ENCODE results near the gene EIF4G2.

DNA sequence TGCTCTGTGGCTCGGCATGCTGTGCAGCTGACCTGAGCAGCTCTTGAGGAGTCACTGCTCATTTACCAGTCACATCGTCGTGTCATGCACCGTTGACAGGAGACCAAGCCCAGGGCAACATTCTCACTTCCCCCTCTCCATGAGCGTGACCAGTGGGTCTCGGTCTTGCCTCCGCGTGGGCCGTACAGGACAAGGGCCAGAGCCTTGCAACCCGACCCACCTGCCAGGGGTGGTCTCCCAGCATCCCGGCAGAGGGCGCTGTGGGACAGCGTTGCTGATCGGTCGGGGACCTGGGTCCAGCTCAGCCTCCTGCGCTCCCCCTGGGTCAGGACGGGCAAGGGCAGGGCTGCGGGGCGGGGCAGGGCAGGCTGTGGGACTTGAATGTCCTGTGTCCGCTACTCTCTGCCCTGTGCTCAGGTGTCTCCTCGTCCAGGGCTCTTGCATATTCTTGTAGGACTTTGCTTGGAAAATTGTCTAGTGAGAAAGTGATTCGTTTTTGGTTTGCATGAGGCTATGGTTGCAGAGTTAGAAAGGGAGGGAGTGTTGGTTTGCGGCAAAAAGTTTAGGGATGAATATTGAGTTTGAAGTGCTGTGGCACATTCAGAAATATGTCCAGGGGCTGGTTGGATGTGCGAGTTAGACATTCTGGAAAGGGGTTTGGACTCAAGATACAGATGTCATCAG, 16.2 kb downstream of the EIF4G2 start:
- TF ChIP-seq, protein P1, sequence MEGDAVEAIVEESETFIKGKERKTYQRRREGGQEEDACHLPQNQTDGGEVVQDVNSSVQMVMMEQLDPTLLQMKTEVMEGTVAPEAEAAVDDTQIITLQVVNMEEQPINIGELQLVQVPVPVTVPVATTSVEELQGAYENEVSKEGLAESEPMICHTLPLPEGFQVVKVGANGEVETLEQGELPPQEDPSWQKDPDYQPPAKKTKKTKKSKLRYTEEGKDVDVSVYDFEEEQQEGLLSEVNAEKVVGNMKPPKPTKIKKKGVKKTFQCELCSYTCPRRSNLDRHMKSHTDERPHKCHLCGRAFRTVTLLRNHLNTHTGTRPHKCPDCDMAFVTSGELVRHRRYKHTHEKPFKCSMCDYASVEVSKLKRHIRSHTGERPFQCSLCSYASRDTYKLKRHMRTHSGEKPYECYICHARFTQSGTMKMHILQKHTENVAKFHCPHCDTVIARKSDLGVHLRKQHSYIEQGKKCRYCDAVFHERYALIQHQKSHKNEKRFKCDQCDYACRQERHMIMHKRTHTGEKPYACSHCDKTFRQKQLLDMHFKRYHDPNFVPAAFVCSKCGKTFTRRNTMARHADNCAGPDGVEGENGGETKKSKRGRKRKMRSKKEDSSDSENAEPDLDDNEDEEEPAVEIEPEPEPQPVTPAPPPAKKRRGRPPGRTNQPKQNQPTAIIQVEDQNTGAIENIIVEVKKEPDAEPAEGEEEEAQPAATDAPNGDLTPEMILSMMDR (IDR thresholded peaks at IDR 0.05; ENCODE audit: poor library complexity) = peak; percentile 90
- no peak for TF ChIP-seq EZH2phosphoT487 (IDR thresholded peaks at IDR 0.05; ENCODE audit: low read depth, severe bottlenecking, unreplicated experiment)
- no peak for TF ChIP-seq EZH2 (IDR thresholded peaks at IDR 0.05; ENCODE audit: borderline replicate concordance)
